ENCODE data around the gene CCDC9. TPM values are rescaled to one million over a fixed set of nuclear protein-coding genes. Genes with fewer than 3 reads are reported as not detected.
A peak's percentile ranks its signal among the peaks of the same experiment; 100 is the strongest.
"Not testable (repeated sequence)": the region's sequence is repeated elsewhere in the genome, so short reads cannot be mapped to it uniquely, and the experiment has no call there.

CCDC9 gene
- total RNA-seq, 1 experiment from 2014 or later: 38.2 TPM

DNA sequence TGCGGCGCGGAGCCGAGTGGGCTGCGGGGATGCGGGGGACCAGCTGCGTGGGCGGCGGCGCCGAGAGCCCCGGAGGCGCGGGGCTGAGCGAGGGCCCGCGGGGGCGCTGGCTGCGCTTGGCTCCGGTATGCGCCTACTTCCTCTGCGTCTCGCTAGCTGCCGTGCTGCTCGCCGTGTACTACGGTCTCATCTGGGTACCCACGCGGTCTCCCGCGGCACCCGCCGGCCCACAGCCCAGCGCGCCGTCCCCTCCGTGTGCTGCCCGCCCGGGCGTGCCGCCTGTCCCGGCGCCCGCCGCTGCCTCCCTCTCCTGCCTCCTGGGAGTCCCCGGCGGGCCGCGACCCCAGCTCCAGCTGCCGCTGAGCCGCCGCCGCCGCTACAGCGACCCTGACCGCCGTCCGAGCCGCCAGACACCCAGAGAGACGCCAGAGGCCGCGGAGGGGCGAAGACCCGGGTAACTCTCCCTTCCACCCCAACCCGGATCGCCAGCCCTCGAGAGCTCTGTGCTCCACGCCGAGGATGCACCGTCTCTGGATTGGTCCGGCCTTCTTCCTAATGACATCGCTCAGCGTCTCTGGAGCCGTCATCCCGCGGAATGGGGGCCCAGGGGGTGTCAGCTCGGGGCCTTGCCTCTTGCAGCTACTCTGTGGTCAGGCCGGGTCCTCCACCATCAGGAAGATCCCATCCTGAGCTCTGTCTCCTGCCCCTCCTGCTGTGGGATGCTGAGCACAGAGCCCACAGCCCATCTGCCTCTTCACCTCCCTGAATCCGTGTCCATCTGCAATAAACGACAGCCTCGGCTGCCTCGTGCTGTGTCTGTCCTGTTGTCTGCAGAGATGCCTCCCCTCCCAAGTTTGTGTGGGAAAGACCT lies 18.8 kb downstream of the CCDC9 start:
- Mint-ChIP-seq H3K36me3 (ENCODE audit: insufficient read depth, unreplicated experiment) (peaks cover 63% of the 10 kb centered on the region), H3K27ac (ENCODE audit: unreplicated experiment) (peak overlapping the region; percentile 64), H3K4me1 (ENCODE audit: low read depth, unreplicated experiment) (peaks cover 27% of the 10 kb centered on the region), H3K27me3 (ENCODE audit: unreplicated experiment) (no peaks in the 10 kb centered on the region), H3K9me3 (ENCODE audit: low read depth, unreplicated experiment) (no peaks in the 10 kb centered on the region), H3K4me3 (ENCODE audit: low read depth, unreplicated experiment) (peak overlapping the region; percentile 94)
- CTCF ChIA-PET: interaction anchor here (1.2 to 1.6 kb wide), 4 partner anchors 18 to 162 kb away, joined by 4 to 10 read pairs (median 6); partner anchors contain the start of genes CCDC9 and DHX34
- intact Hi-C loops (cut with micrococcal nuclease; ENCODE audit: unreplicated experiment): no loop called here
- DNase-seq: no peak
- TF ChIP-seq, protein P1, sequence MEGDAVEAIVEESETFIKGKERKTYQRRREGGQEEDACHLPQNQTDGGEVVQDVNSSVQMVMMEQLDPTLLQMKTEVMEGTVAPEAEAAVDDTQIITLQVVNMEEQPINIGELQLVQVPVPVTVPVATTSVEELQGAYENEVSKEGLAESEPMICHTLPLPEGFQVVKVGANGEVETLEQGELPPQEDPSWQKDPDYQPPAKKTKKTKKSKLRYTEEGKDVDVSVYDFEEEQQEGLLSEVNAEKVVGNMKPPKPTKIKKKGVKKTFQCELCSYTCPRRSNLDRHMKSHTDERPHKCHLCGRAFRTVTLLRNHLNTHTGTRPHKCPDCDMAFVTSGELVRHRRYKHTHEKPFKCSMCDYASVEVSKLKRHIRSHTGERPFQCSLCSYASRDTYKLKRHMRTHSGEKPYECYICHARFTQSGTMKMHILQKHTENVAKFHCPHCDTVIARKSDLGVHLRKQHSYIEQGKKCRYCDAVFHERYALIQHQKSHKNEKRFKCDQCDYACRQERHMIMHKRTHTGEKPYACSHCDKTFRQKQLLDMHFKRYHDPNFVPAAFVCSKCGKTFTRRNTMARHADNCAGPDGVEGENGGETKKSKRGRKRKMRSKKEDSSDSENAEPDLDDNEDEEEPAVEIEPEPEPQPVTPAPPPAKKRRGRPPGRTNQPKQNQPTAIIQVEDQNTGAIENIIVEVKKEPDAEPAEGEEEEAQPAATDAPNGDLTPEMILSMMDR (IDR thresholded peaks at IDR 0.05; ENCODE audit: unreplicated experiment): no peak
- BruUV-seq (replicated peaks): no TSS peak

DNA sequence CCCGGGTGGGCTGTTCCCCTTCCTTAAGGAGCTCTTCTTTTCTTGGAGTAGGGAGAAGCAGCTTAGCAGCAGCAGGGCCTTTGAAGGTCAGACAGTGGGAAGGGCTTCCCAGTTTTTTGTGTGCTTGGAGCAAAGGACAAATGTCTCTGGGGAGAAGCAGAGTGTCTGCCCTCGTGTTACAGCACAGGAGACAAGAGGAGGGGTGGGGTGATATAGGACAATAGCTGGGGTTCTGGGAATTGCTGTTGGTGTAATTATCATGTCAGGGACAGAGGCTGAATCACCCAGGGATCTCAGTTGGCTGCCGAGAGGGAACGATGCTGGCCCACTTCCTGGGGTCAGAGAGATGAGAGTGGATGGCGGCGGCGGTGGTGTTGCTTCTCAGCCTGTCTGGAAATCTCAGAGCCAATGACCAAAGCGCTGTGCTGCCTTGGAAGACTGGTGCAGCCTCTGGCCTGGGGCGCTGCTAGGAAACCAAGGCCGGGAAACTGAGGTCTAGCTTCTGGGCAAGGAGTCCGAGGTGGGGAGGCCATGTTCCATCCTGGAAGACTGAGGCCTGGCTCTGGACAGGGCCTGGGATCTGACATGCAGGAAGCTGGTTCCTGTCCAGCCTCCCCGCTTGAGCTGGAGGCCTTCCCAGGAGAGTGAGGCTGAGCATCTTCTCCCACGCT lies 19.6 kb downstream of the CCDC9 start:
- H3K36me3 Mint-ChIP-seq (ENCODE audit: insufficient read depth, unreplicated experiment): peaks cover 60% of the 10 kb centered on the region
- H3K27me3 Mint-ChIP-seq (ENCODE audit: unreplicated experiment): no peaks in the 10 kb centered on the region
- DNase-seq: no peak
- BruUV-seq (replicated peaks): TSS peak; percentile 3
- TF ChIP-seq, protein P1 (IDR thresholded peaks at IDR 0.05; ENCODE audit: unreplicated experiment): no peak
- peaks cover 27% of the 10 kb centered on the region for H3K4me1 Mint-ChIP-seq (ENCODE audit: low read depth, unreplicated experiment)
- H3K9me3 Mint-ChIP-seq (ENCODE audit: low read depth, unreplicated experiment): no peaks in the 10 kb centered on the region
- intact Hi-C loops (cut with micrococcal nuclease; ENCODE audit: unreplicated experiment): no loop called here
- CTCF ChIA-PET: interaction anchor here (0.9 kb wide), 1 partner anchor 20 kb away, joined by 5 read pairs; the partner anchor contains the start of gene CCDC9
- peak overlapping the region; percentile 64 for H3K27ac Mint-ChIP-seq (ENCODE audit: unreplicated experiment)
- peak overlapping the region; percentile 24 for H3K4me3 Mint-ChIP-seq (ENCODE audit: low read depth, unreplicated experiment)

DNA sequence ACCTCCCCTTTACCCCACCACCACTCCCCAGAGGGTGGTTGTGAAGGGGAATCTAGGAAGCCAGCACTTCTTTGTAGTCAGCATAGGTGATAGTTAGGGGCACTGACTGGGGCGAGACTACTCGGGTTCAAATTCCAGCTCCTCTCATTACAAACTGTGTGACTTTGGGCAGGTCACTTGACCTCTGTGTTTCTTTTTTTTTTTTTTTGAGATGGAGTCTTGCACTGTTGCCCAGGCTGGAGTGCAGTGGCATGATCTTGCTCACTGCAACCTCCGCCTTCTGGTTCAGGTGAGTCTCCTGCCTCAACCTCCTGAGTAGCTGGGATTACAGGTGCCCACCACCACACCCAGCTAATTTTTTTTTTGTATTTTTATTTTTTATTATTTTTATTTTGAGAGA lies 20.2 kb downstream of the CCDC9 start:
- BruUV-seq (replicated peaks); H3K9me3 Mint-ChIP-seq (ENCODE audit: low read depth, unreplicated experiment); H3K27me3 Mint-ChIP-seq (ENCODE audit: unreplicated experiment); H3K27ac Mint-ChIP-seq (ENCODE audit: unreplicated experiment); DNase-seq; H3K4me3 Mint-ChIP-seq (ENCODE audit: low read depth, unreplicated experiment); intact Hi-C loops (cut with micrococcal nuclease; ENCODE audit: unreplicated experiment): not testable (repeated sequence)
- CTCF ChIA-PET: interaction anchor here (0.6 to 0.9 kb wide), 2 partner anchors 11 to 20 kb away, joined by 5 read pairs; partner anchors contain the start of gene CCDC9
- peaks cover 27% of the 10 kb centered on the region for H3K4me1 Mint-ChIP-seq (ENCODE audit: low read depth, unreplicated experiment)
- peaks cover 57% of the 10 kb centered on the region for H3K36me3 Mint-ChIP-seq (ENCODE audit: insufficient read depth, unreplicated experiment)

DNA sequence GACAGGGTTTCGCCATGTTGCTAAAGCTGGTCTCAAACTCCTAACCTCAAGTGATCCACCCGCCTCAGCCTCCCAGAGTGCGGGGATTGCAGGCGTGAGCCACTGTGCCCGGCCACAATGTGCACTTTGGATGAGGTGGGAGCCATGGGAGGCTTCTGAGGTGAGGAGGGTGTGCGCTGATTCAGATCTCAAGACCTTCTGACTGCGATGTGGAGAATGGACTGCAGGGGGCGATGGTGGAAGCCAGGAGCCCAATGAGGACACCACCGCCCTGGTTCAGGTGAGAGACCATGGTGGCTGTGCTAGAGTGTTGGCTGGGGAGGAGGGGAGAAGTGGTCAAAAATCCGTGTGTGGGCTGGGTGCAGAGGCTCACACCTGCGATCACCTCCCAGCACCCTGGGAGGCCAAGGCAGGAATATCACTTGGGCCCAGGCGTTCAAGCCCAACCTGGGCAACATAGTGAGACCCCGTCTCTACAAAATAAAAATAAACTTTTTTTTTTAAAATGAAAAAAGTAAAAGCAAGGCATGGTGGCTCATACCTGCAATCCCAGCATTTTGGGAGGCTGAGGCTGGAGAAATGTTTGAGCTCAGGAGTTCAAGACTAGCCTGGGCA lies 24.0 kb downstream of the CCDC9 start:
- DNase-seq: peak; percentile 66
- intact Hi-C loops (cut with micrococcal nuclease; ENCODE audit: unreplicated experiment): no loop called here
- Mint-ChIP-seq H3K9me3 (ENCODE audit: low read depth, unreplicated experiment) (no peaks in the 10 kb centered on the region), H3K27me3 (ENCODE audit: unreplicated experiment) (no peaks in the 10 kb centered on the region), H3K4me3 (ENCODE audit: low read depth, unreplicated experiment) (no peak overlapping the region), H3K27ac (ENCODE audit: unreplicated experiment) (no peak overlapping the region), H3K36me3 (ENCODE audit: insufficient read depth, unreplicated experiment) (peaks cover 39% of the 10 kb centered on the region), H3K4me1 (ENCODE audit: low read depth, unreplicated experiment) (peaks cover 28% of the 10 kb centered on the region)
- TF ChIP-seq, protein P1 (IDR thresholded peaks at IDR 0.05; ENCODE audit: unreplicated experiment): peak; percentile 34
- CTCF ChIA-PET: no interaction called here
- BruUV-seq (replicated peaks): no TSS peak
